ENCODE results near the gene CX3CL1. TPM values are rescaled to one million over a fixed set of nuclear protein-coding genes. Genes with fewer than 3 reads are reported as not detected.

Gene CX3CL1
- total and polyA plus RNA-seq, 9 of the 15 experiments (the other 6 are each of a cell fraction or from before 2014, with no cell fraction given) = 0.09 TPM; not detected in 8

DNA sequence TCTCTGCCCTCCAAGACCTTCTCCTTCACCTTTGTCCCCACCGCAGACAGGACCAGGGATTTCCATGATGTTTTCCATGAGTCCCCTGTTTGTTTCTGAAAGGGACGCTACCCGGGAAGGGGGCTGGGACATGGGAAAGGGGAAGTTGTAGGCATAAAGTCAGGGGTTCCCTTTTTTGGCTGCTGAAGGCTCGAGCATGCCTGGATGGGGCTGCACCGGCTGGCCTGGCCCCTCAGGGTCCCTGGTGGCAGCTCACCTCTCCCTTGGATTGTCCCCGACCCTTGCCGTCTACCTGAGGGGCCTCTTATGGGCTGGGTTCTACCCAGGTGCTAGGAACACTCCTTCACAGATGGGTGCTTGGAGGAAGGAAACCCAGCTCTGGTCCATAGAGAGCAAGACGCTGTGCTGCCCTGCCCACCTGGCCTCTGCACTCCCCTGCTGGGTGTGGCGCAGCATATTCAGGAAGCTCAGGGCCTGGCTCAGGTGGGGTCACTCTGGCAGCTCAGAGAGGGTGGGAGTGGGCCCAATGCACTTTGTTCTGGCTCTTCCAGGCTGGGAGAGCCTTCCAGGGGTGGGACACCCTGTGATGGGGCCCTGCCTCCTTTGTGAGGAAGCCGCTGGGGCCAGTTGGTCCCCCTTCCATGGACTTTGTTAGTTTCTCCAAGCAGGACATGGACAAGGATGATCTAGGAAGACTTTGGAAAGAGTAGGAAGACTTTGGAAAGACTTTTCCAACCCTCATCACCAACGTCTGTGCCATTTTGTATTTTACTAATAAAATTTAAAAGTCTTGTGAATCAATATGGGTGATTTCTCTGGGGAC lies 12.2 kb downstream of the CX3CL1 start:
- TF ChIP-seq CBX5 (IDR thresholded peaks at IDR 0.05; ENCODE audit: borderline replicate concordance, low read depth) (no peak), SPI1 (IDR thresholded peaks at IDR 0.05; ENCODE audit: borderline replicate concordance, low read depth, low read length) (peak; percentile 80; the same call in 1 of the 2 replicates)
- Histone ChIP-seq H3K79me2 (ENCODE audit: control insufficient read depth, insufficient read depth, low read length) (no peaks in the 10 kb centered on the region), H3K27me3 (ENCODE audit: control insufficient read depth in 2 of 2, insufficient read depth in 2 of 2, low read length in 2 of 2) (peaks cover 26 to 74% of the 10 kb centered on the region in 2 experiments; a peak in 4 of 5 replicates), H3K4me3 (no peak overlapping the region), H3K4me1 (replicated peaks in 1 of 2; ENCODE audit: control insufficient read depth in 2 of 2, insufficient read depth in 2 of 2, low read length in 2 of 2) (peaks cover 0 to 10% of the 10 kb centered on the region in 2 experiments; a peak in 2 of 5 replicates), H3K9ac (ENCODE audit: insufficient read depth in 1 of 2, low read depth in 2 of 2, low read length in 2 of 2) (peak overlapping the region in 1 of 2 experiments; percentile 68; a peak in 2 of 4 replicates), H3K27ac (ENCODE audit: extremely low read depth, low read depth, low read length) (no peak overlapping the region), H4K20me1 (replicated peaks; ENCODE audit: control insufficient read depth, insufficient read depth, low read length) (0 out of 2 replicates have a peak, but pooled peaks cover 2% of the 10 kb centered on the region), H2AFZ (ENCODE audit: low read depth, low read length) (no peak overlapping the region), H3K9me1 (ENCODE audit: control insufficient read depth, insufficient read depth, low read length) (no peaks in the 10 kb centered on the region), H3K9me3 (replicated peaks; ENCODE audit: control insufficient read depth, insufficient read depth, low read depth, low read length) (no peaks in the 10 kb centered on the region), H3K36me3 (ENCODE audit: control insufficient read depth, insufficient read depth, low read length) (no peaks in the 10 kb centered on the region), H3K4me2 (ENCODE audit: insufficient read depth, low read length) (no peak overlapping the region)
- DNase-seq (ENCODE audit: extremely low read depth in 1 of 4, low spot score in 3 of 4) = no peak
- no TSS peak for BruUV-seq (replicated peaks)
- ChIA-PET CTCF (ENCODE audit: low intra/inter-chr PET ratio) (no interaction called here), POLR2A (interaction anchor here (0.7 to 1.2 kb wide), 3 partner anchors 9 to 54 kb away, joined by 3 to 4 read pairs (median 3); no protein-coding TSS in a partner anchor)
- intact Hi-C loops (cut with micrococcal nuclease) = no loop called here
- WGBS (ENCODE audit: insufficient coverage, low coverage, missing lambda C conversion rate) = 0% methylated on average over 11 of the region's 11 CpGs
- in situ Hi-C loops (cut with MboI) = no loop called here
- no peak; the same call in 2 of the 3 replicates for ATAC-seq
- no peak for FAIRE-seq

DNA sequence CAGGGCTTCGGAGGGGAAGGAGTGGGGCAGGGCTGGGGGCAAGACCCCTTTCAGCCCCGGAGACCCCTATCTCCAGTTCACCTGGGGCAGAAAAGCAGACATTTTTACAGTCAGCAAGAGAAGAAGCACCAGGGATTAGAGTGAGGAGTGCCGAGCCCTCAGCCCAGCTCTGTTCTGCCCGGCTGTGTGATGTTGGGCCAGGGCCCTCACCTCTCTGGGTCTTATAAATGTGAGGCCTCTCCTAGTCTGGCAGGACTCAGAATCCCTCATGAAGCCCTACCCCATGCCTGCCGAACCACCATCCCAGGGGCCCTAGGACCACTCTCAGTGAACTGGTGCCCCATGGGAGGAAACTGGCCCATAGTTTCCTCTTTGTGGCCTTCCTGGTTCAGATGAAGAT lies 12.8 kb downstream of the CX3CL1 start:
- Histone ChIP-seq H3K9me1 (ENCODE audit: control insufficient read depth, insufficient read depth, low read length) (no peaks in the 10 kb centered on the region), H3K4me3 (no peak overlapping the region), H3K36me3 (ENCODE audit: control insufficient read depth, insufficient read depth, low read length) (no peaks in the 10 kb centered on the region), H3K4me1 (replicated peaks in 1 of 2; ENCODE audit: control insufficient read depth in 2 of 2, insufficient read depth in 2 of 2, low read length in 2 of 2) (peaks cover 0 to 10% of the 10 kb centered on the region in 2 experiments; a peak in 2 of 5 replicates), H2AFZ (ENCODE audit: low read depth, low read length) (no peak overlapping the region), H3K9me3 (replicated peaks; ENCODE audit: control insufficient read depth, insufficient read depth, low read depth, low read length) (no peaks in the 10 kb centered on the region), H3K27me3 (ENCODE audit: control insufficient read depth in 2 of 2, insufficient read depth in 2 of 2, low read length in 2 of 2) (peaks cover 26 to 67% of the 10 kb centered on the region in 2 experiments; a peak in 4 of 5 replicates), H3K79me2 (ENCODE audit: control insufficient read depth, insufficient read depth, low read length) (no peaks in the 10 kb centered on the region), H3K9ac (ENCODE audit: insufficient read depth in 1 of 2, low read depth in 2 of 2, low read length in 2 of 2) (no peak overlapping the region), H3K27ac (ENCODE audit: extremely low read depth, low read depth, low read length) (no peak overlapping the region), H4K20me1 (replicated peaks; ENCODE audit: control insufficient read depth, insufficient read depth, low read length) (no peaks in the 10 kb centered on the region), H3K4me2 (ENCODE audit: insufficient read depth, low read length) (no peak overlapping the region)
- FAIRE-seq (no peak), ATAC-seq (no peak), DNase-seq (ENCODE audit: extremely low read depth in 1 of 4, low spot score in 3 of 4) (no peak)
- WGBS (ENCODE audit: insufficient coverage, low coverage, missing lambda C conversion rate) = 6% methylated on average over 5 of the region's 5 CpGs
- intact Hi-C loops (cut with micrococcal nuclease) = no loop called here
- ChIA-PET POLR2A (interaction anchor here (0.7 to 1.2 kb wide), 3 partner anchors 8 to 53 kb away, joined by 3 to 4 read pairs (median 3); no protein-coding TSS in a partner anchor), CTCF (ENCODE audit: low intra/inter-chr PET ratio) (no interaction called here)
- in situ Hi-C loops (cut with MboI) = no loop called here
- no TSS peak for BruUV-seq (replicated peaks)
- TF ChIP-seq MXI1 (IDR thresholded peaks at IDR 0.05; ENCODE audit: low read depth, low read length) (no peak), MAFG (tag; conservative IDR thresholded peaks at IDR 0.05) (no peak), CBX2 (IDR thresholded peaks at IDR 0.05; ENCODE audit: insufficient read depth, low read length, poor library complexity, severe bottlenecking) (no peak), RBM39 (optimal IDR thresholded peaks at IDR 0.05; ENCODE audit: low read depth, low read length) (no peak), ZNF431 (CRISPR knock-in tag; IDR thresholded peaks at IDR 0.05) (no peak), PHB (CRISPR knock-in tag; IDR thresholded peaks at IDR 0.05) (no peak), CHD2 (IDR thresholded peaks at IDR 0.05; ENCODE audit: low read depth, low read length) (no peak), MCM3 (IDR thresholded peaks at IDR 0.05) (no peak)
- TF ChIP-seq, protein P1, sequence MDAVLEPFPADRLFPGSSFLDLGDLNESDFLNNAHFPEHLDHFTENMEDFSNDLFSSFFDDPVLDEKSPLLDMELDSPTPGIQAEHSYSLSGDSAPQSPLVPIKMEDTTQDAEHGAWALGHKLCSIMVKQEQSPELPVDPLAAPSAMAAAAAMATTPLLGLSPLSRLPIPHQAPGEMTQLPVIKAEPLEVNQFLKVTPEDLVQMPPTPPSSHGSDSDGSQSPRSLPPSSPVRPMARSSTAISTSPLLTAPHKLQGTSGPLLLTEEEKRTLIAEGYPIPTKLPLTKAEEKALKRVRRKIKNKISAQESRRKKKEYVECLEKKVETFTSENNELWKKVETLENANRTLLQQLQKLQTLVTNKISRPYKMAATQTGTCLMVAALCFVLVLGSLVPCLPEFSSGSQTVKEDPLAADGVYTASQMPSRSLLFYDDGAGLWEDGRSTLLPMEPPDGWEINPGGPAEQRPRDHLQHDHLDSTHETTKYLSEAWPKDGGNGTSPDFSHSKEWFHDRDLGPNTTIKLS (IDR thresholded peaks at IDR 0.05; ENCODE audit: borderline replicate concordance, low read depth) = no peak
- TF ChIP-seq, protein P2, sequence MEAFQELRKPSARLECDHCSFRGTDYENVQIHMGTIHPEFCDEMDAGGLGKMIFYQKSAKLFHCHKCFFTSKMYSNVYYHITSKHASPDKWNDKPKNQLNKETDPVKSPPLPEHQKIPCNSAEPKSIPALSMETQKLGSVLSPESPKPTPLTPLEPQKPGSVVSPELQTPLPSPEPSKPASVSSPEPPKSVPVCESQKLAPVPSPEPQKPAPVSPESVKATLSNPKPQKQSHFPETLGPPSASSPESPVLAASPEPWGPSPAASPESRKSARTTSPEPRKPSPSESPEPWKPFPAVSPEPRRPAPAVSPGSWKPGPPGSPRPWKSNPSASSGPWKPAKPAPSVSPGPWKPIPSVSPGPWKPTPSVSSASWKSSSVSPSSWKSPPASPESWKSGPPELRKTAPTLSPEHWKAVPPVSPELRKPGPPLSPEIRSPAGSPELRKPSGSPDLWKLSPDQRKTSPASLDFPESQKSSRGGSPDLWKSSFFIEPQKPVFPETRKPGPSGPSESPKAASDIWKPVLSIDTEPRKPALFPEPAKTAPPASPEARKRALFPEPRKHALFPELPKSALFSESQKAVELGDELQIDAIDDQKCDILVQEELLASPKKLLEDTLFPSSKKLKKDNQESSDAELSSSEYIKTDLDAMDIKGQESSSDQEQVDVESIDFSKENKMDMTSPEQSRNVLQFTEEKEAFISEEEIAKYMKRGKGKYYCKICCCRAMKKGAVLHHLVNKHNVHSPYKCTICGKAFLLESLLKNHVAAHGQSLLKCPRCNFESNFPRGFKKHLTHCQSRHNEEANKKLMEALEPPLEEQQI (IDR thresholded peaks at IDR 0.05) = no peak

Measured in K562 (cell line).